Caco-2 (cell line): ENCODE measurements around the gene ATF6B. TPM values are rescaled to one million over a fixed set of nuclear protein-coding genes. Genes with fewer than 3 reads are reported as not detected.
"Not testable (repeated sequence)": the region's sequence is repeated elsewhere in the genome, so short reads cannot be mapped to it uniquely, and the experiment has no call there.

Experiments used
- BruUV-seq: library from RNA; stranded (reverse); fragments of 400-500 nt; replicated peaks from 2 replicates; lab custom pipeline; 2021; lab: Mats Ljungman, UMichigan
- CTCF ChIA-PET: fragments of 300-600 bp; sonication (Branson Sonifier 250); formaldehyde crosslinking; loops from one replicate; lab custom pipeline; 2022; ENCODE audit warnings: antibody characterized with exemption; lab: Charles Lee
- POLR2A ChIA-PET: fragments of 300-600 bp; sonication (Branson Sonifier 250); formaldehyde crosslinking; loops from one replicate; lab custom pipeline; 2022; ENCODE audit warnings: antibody characterized with exemption; lab: Charles Lee
- DNase-seq, 2 experiments: peaks; one replicate each; pipeline versions ENCODE4 v3.0.0 to v3.0.0-alpha.2; 2020 to 2022
- H3K27me3 ChIP-seq: replicated peaks from 2 replicates; pipeline ENCODE4 v1.6.0; 2011; ENCODE audit warnings: low read length; ENCODE audit not compliant: control insufficient read depth, insufficient read depth
- H3K36me3 ChIP-seq: 2 replicates; pipeline ENCODE4 v1.5.1; 2011; ENCODE audit warnings: low read length; ENCODE audit not compliant: control insufficient read depth, insufficient read depth
- H3K4me1 ChIP-seq: fragments of 250-450 bp; sonication (Bioruptor Pico); 2 replicates; pipeline ENCODE4 v1.5.1; 2020; ENCODE audit warnings: mild to moderate bottlenecking
- H3K4me3 ChIP-seq: 2 replicates; pipeline ENCODE4 v1.5.1; 2011; ENCODE audit warnings: low read depth, mild to moderate bottlenecking, control low read depth, low read length
- H3K9me3 ChIP-seq: fragments of 250-450 bp; sonication (Bioruptor Pico); 2 replicates; pipeline ENCODE4 v1.5.1; 2020; ENCODE audit warnings: mild to moderate bottlenecking, moderate library complexity
- H3K27ac Mint-ChIP-seq: one replicate; pipeline ENCODE4 v1.8.0; 2022; ENCODE audit warnings: mixed read lengths; ENCODE audit not compliant: unreplicated experiment
- H3K27me3 Mint-ChIP-seq: one replicate; pipeline ENCODE4 v1.8.0; 2022; ENCODE audit warnings: mixed read lengths; ENCODE audit not compliant: insufficient read depth, unreplicated experiment
- H3K36me3 Mint-ChIP-seq: one replicate; pipeline ENCODE4 v1.8.0; 2022; ENCODE audit warnings: mild to moderate bottlenecking, mixed read lengths; ENCODE audit not compliant: insufficient read depth, unreplicated experiment
- H3K4me1 Mint-ChIP-seq: one replicate; pipeline ENCODE4 v1.8.0; 2022; ENCODE audit warnings: low read depth, mixed read lengths; ENCODE audit not compliant: unreplicated experiment
- H3K4me3 Mint-ChIP-seq: one replicate; pipeline ENCODE4 v1.8.0; 2022; ENCODE audit warnings: mild to moderate bottlenecking, moderate library complexity, mixed read lengths; ENCODE audit not compliant: unreplicated experiment
- H3K9me3 Mint-ChIP-seq: one replicate; pipeline ENCODE4 v1.8.0; 2022; ENCODE audit warnings: mixed read lengths; ENCODE audit not compliant: unreplicated experiment
- CTCF ChIP-seq, 2 experiments: fragments of 200-600 bp in 1 of 2; IDR thresholded peaks; 1 replicate in 1 of 2; 2 replicates in 1 of 2; pipeline versions ENCODE4 v1.5.1 to v1.8.0; 2011 to 2022; ENCODE audit warnings: antibody characterized with exemption in 1 of 2, control low read depth in 1 of 2, inconsistent platforms in 1 of 2, low read depth in 1 of 2, low read length in 1 of 2, mild to moderate bottlenecking in 1 of 2, moderate library complexity in 1 of 2; ENCODE audit not compliant: insufficient read depth in 1 of 2, severe bottlenecking in 1 of 2, unreplicated experiment in 1 of 2
- intact Hi-C: fragments of 100-400 bp; cut with micrococcal nuclease; formaldehyde crosslinking; loops from one replicate; pipeline ENCODE4 v1.10.0; 2022; ENCODE audit not compliant: unreplicated experiment
- microRNA-seq: library from miRNA; unstranded; fragments of <30 nt; microRNA quantifications from one replicate; pipeline ENCODE4 v1.2.0, GENCODE V29; 2022
- total RNA-seq: library from RNA; stranded (reverse); gene quantifications from 2 replicates; pipeline ENCODE4 v1.2.3, GENCODE V29; 2022

The ATF6B gene
- total RNA-seq, 1 experiment from 2014 or later = 64.9 TPM

- no peaks in the 10 kb centered on the region for H3K4me1 ChIP-seq
- H3K4me3 ChIP-seq = no peak overlapping the region
- intact Hi-C loops = no loop called here
- no peaks in the 10 kb centered on the region for H3K9me3 ChIP-seq
- TF ChIP-seq CTCF (IDR thresholded peaks at IDR 0.05; ENCODE audit: insufficient read depth in 1 of 2, low read depth in 1 of 2, low read length in 1 of 2, severe bottlenecking in 1 of 2, unreplicated experiment in 1 of 2) = no peak
- Mint-ChIP-seq H3K27ac (no peak overlapping the region), H3K36me3 (no peaks in the 10 kb centered on the region), H3K27me3 (no peaks in the 10 kb centered on the region), H3K4me3 (no peak overlapping the region), H3K4me1 (no peaks in the 10 kb centered on the region), H3K9me3 (no peaks in the 10 kb centered on the region)
- no peak for DNase-seq
- no peaks in the 10 kb centered on the region for H3K36me3 ChIP-seq
- ChIA-PET POLR2A (interaction anchor here (0.6 kb wide), 1 partner anchor 327 kb away, joined by 9 read pairs; no protein-coding TSS in a partner anchor), CTCF (no interaction called here)
- no TSS peak for BruUV-seq
- H3K27me3 ChIP-seq = no peaks in the 10 kb centered on the region
Measured at GRCh38 chr6:32068867-32069266, 59.2 kb downstream of the ATF6B start.

- H3K4me1 Mint-ChIP-seq, H3K27me3 ChIP-seq, CTCF ChIA-PET, POLR2A ChIA-PET, BruUV-seq, H3K36me3 ChIP-seq, H3K27me3 Mint-ChIP-seq, H3K9me3 ChIP-seq, H3K4me3 Mint-ChIP-seq, H3K4me3 ChIP-seq, H3K4me1 ChIP-seq, H3K27ac Mint-ChIP-seq, DNase-seq, H3K9me3 Mint-ChIP-seq, intact Hi-C loops, H3K36me3 Mint-ChIP-seq: not testable (repeated sequence)
Measured at GRCh38 chr6:32068315-32068714, 59.7 kb downstream of the ATF6B start.

DNA sequence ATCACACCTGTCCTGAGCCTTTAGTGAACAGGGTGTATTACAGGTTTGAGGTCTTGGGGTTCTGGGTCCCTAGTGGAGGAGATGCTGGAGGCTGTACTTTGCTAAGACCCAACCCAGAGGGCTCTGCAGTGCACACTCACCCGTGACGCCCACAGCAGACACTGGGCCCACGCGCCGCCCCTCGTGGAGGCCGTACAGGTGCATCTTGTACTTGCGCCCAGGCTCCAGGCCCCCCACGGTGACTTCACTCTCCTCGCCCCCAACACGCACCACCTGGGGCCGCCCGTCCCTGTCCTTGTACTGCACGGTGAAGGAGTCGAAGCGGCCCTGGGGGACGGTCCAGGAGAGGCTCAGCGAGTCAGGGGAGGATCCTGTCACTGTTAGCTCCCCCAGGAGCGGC, 60.5 kb downstream of the ATF6B start:
- H3K27me3 ChIP-seq, BruUV-seq, H3K9me3 Mint-ChIP-seq, H3K9me3 ChIP-seq, POLR2A ChIA-PET, intact Hi-C loops, H3K27ac Mint-ChIP-seq, H3K36me3 Mint-ChIP-seq, DNase-seq, H3K4me3 ChIP-seq, H3K4me1 ChIP-seq, H3K4me3 Mint-ChIP-seq, H3K36me3 ChIP-seq, CTCF ChIA-PET, H3K4me1 Mint-ChIP-seq, H3K27me3 Mint-ChIP-seq: not testable (repeated sequence)

Small RNA genes within 50 kb of the gene (microRNA-seq; reads per million reads assigned to microRNA genes)
- gene MIR6721 = 3.3 reads per million, percentile 21 among the genes with 10 or more reads in this experiment

Other genes starting within 250 kb of the ATF6B start
- gene SLC44A4, start 249.2 kb downstream of the ATF6B start, total RNA-seq = 0.57 TPM in 1 of 2 replicates, not detected in the other
- 64.3 and 65.7 TPM in 2 replicates for gene EHMT2, start 230.5 kb downstream of the ATF6B start, total RNA-seq
- 9.6 and 11.7 TPM in 2 replicates for gene ZBTB12, start 226.2 kb downstream of the ATF6B start, total RNA-seq
- 4.8 and 4.9 TPM in 2 replicates for gene C2, start 200.5 kb downstream of the ATF6B start, total RNA-seq
- 31.0 and 32.1 TPM in 2 replicates for gene CFB, start 182.2 kb downstream of the ATF6B start, total RNA-seq
- 75.3 and 82.0 TPM in 2 replicates for gene NELFE, start 169.3 kb downstream of the ATF6B start, total RNA-seq
- 70.0 and 77.9 TPM in 2 replicates for gene SKIC2, start 169.1 kb downstream of the ATF6B start, total RNA-seq
- gene DXO, start 156.1 kb downstream of the ATF6B start, total RNA-seq = 22.4 and 23.7 TPM in 2 replicates
- 1.0 and 1.5 TPM in 2 replicates for gene C4A, start 146.2 kb downstream of the ATF6B start, total RNA-seq
- gene C4B, start 113.5 kb downstream of the ATF6B start, total RNA-seq = 1.1 and 1.4 TPM in 2 replicates
- not detected in 2 replicates for gene CYP21A2, start 89.8 kb downstream of the ATF6B start, total RNA-seq
- gene TNXB, start 18.9 kb downstream of the ATF6B start, total RNA-seq = 2.7 and 3.9 TPM in 2 replicates
- 8.9 and 9.1 TPM in 2 replicates for gene FKBPL, start 2.0 kb upstream of the ATF6B start, total RNA-seq
- 2.0 and 3.6 TPM in 2 replicates for gene PRRT1, start 23.7 kb upstream of the ATF6B start, total RNA-seq
- gene PPT2, start 25.9 kb upstream of the ATF6B start, total RNA-seq = 80.8 and 92.5 TPM in 2 replicates
- gene EGFL8, start 36.3 kb upstream of the ATF6B start, total RNA-seq = 44.6 and 45.0 TPM in 2 replicates
- 60.4 and 61.9 TPM in 2 replicates for gene AGPAT1, start 47.8 kb upstream of the ATF6B start, total RNA-seq
- 64.7 and 70.7 TPM in 2 replicates for gene RNF5, start 50.2 kb upstream of the ATF6B start, total RNA-seq
- 8.3 and 10.3 TPM in 2 replicates for gene AGER, start 56.0 kb upstream of the ATF6B start, total RNA-seq
- 96.3 and 96.5 TPM in 2 replicates for gene PBX2, start 62.0 kb upstream of the ATF6B start, total RNA-seq
- gene GPSM3, start 64.4 kb upstream of the ATF6B start, total RNA-seq = 0.41 and 0.67 TPM in 2 replicates
- 0.30 and 0.43 TPM in 2 replicates for gene NOTCH4, start 95.8 kb upstream of the ATF6B start, total RNA-seq
- gene TSBP1, start 243.7 kb upstream of the ATF6B start, total RNA-seq = not detected in 2 replicates